GM18526 (cell line): Measurements from ENCODE around the gene RBFOX2.

ENCODE experiments used
- POLR2A ChIP-seq: IDR thresholded peaks from 3 replicates; pipeline ENCODE4 v1.6.1; 2011; ENCODE audit not compliant: insufficient read length; ENCODE audit errors: extremely low read depth

The RBFOX2 gene

GRCh38 chr22:35995348-35995747, 33.3 kb downstream of the RBFOX2 start:
- no peak for TF ChIP-seq POLR2A

- no peak for TF ChIP-seq POLR2A
Measured at GRCh38 chr22:35993048-35993714, 35.4 kb downstream of the RBFOX2 start.

GRCh38 chr22:35991168-35991567, 37.5 kb downstream of the RBFOX2 start:
- TF ChIP-seq POLR2A = no peak

- no peak for TF ChIP-seq POLR2A
Measured at GRCh38 chr22:35988030-35988429, 40.6 kb downstream of the RBFOX2 start.

GRCh38 chr22:35987487-35987886, 41.1 kb downstream of the RBFOX2 start:
- no peak for TF ChIP-seq POLR2A

- no peak for TF ChIP-seq POLR2A
Measured at GRCh38 chr22:35986088-35986487, 42.5 kb downstream of the RBFOX2 start.

GRCh38 chr22:35985371-35985770, 43.3 kb downstream of the RBFOX2 start:
- TF ChIP-seq POLR2A = no peak

- no peak for TF ChIP-seq POLR2A
Measured at GRCh38 chr22:35984183-35985175, 44.1 kb downstream of the RBFOX2 start.

GRCh38 chr22:35981900-35982299, 46.7 kb downstream of the RBFOX2 start:
- TF ChIP-seq POLR2A = no peak

GRCh38 chr22:35978889-35979288, 49.7 kb downstream of the RBFOX2 start:
- no peak for TF ChIP-seq POLR2A

GRCh38 chr22:35978201-35978600, 50.4 kb downstream of the RBFOX2 start:
- no peak for TF ChIP-seq POLR2A

GRCh38 chr22:35977136-35977535, 51.5 kb downstream of the RBFOX2 start:
- no peak for TF ChIP-seq POLR2A

- TF ChIP-seq POLR2A = no peak
Measured at GRCh38 chr22:35973388-35973787, 55.2 kb downstream of the RBFOX2 start.

GRCh38 chr22:35972559-35972958, 56.1 kb downstream of the RBFOX2 start:
- no peak for TF ChIP-seq POLR2A

- TF ChIP-seq POLR2A = no peak
Measured at GRCh38 chr22:35971456-35972119, 57.0 kb downstream of the RBFOX2 start.
